Peyer's patch (tissue), 4 donors: Measurements from ENCODE around the gene FASTK. TPM values are rescaled to one million over a fixed set of nuclear protein-coding genes. Genes with fewer than 3 reads are reported as not detected.
"Not testable (repeated sequence)": the region's sequence is repeated elsewhere in the genome, so short reads cannot be mapped to it uniquely, and the experiment has no call there.

ENCODE experiments used
- DNase-seq, 3 donors: peaks; one replicate each; pipeline ENCODE4 v3.0.0-alpha.2; 2017 to 2019
- H3K27ac ChIP-seq, 4 donors: fragments of 200-600 bp; sonication (generic); one replicate each; pipeline ENCODE4 v1.5.1; 2016 to 2019
- H3K27me3 ChIP-seq, 2 donors: fragments of 200-600 bp; sonication (generic); one replicate each; pipeline ENCODE4 v1.5.1; 2019
- H3K36me3 ChIP-seq, 3 donors: fragments of 200-600 bp; sonication (generic); one replicate each; pipeline ENCODE4 v1.5.1; 2016 to 2019
- H3K4me1 ChIP-seq, 4 donors: fragments of 200-600 bp; sonication (generic); one replicate each; pipeline ENCODE4 v1.5.1; 2016 to 2019
- H3K4me3 ChIP-seq, 4 donors: fragments of 200-600 bp; sonication (generic); 1 replicate in 3 of 4; 2 replicates in 1 of 4; pipeline ENCODE4 v1.5.1; 2016 to 2019; ENCODE audit warnings: mild to moderate bottlenecking in 1 of 4
- H3K9me3 ChIP-seq, 4 donors: fragments of 200-600 bp; sonication (generic); one replicate each; pipeline ENCODE4 v1.5.1; 2016 to 2019; ENCODE audit warnings: mild to moderate bottlenecking in 1 of 4
- POLR2A ChIP-seq, 2 donors: fragments of 450-650 bp; IDR thresholded peaks; one replicate each; pipeline ENCODE4 v1.5.1; 2017; ENCODE audit warnings: antibody characterized with exemption in 2 of 2, mild to moderate bottlenecking in 2 of 2, moderate library complexity in 2 of 2
- total RNA-seq, 4 donors: library from RNA; depleted of rRNA; stranded (reverse); fragments of >200 nt; gene quantifications; one replicate each; pipeline ENCODE4 v1.1.0, GENCODE V29; 2016
- TF ChIP-seq, protein P1 (sequence below), 6 experiments: fragments of 450-650 bp in 4 of 6; fragments of 200-600 bp in 2 of 6; sonication (generic) in 1 of 6; IDR thresholded peaks; one replicate each; pipeline ENCODE4 v1.5.1; 2017 to 2019; ENCODE audit warnings: antibody characterized with exemption in 6 of 6, mild to moderate bottlenecking in 3 of 6, moderate library complexity in 1 of 6

Gene FASTK
- total RNA-seq, 4 donors from 2014 or later, result 99.0 to 239 (median 158) TPM

DNA sequence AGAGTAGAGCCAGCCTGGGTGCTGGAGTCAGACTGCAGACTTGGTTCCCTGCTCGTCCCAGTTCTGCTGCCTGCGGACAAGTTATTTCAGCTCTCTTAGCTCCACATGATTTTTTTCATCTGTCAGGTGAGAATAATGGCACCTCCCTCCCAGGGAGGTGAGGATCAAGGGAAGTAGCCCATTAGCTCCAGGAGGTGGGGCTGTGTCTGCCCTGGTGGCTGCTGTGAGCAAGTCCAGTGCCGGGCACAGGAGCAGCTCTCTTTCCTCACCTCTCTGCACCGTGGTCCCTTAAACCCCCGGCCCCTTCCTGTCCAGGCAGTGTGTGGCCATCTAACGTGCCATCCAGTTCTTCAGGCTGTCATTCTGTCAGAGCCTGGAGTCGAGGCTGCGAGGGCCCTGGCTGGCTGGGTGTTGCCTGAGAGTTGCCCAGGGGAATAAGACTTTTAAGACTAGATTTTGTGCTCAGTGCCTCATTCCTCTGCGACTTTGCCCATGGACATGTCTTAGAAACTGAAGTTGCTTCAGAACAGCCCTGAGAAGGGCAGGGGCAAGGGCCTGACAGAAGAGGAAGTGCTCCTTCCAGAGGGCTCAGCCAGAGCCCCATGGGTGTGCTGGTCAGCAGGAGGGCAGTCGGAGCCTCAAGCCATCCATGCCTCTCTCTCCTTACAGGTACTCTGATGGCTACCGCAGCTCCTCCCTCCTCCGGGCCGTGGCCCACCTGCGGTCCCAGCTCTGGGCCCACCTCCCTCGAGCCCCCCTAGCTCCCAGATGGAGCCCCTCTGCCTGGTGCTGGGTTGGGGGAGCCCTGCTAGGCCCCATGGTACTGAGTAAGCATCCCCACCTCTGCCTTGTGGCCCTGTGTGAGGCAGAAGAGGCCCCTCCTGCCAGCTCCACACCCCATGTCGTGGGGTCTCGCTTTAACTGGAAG, 47.4 kb downstream of the FASTK start:
- Histone ChIP-seq H3K36me3 (peaks cover 0 to 35% (median 0%) of the 10 kb centered on the region in 3 donors), H3K9me3 (no peaks in the 10 kb centered on the region), H3K27me3 (no peaks in the 10 kb centered on the region), H3K4me3 (no peak overlapping the region), H3K27ac (no peak overlapping the region), H3K4me1 (peaks cover 0 to 5% (median 3%) of the 10 kb centered on the region in 4 donors)
- DNase-seq, result no peak
- no peak for TF ChIP-seq POLR2A (IDR thresholded peaks at IDR 0.05)
- TF ChIP-seq, protein P1, sequence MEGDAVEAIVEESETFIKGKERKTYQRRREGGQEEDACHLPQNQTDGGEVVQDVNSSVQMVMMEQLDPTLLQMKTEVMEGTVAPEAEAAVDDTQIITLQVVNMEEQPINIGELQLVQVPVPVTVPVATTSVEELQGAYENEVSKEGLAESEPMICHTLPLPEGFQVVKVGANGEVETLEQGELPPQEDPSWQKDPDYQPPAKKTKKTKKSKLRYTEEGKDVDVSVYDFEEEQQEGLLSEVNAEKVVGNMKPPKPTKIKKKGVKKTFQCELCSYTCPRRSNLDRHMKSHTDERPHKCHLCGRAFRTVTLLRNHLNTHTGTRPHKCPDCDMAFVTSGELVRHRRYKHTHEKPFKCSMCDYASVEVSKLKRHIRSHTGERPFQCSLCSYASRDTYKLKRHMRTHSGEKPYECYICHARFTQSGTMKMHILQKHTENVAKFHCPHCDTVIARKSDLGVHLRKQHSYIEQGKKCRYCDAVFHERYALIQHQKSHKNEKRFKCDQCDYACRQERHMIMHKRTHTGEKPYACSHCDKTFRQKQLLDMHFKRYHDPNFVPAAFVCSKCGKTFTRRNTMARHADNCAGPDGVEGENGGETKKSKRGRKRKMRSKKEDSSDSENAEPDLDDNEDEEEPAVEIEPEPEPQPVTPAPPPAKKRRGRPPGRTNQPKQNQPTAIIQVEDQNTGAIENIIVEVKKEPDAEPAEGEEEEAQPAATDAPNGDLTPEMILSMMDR (IDR thresholded peaks at IDR 0.05), result no peak

DNA sequence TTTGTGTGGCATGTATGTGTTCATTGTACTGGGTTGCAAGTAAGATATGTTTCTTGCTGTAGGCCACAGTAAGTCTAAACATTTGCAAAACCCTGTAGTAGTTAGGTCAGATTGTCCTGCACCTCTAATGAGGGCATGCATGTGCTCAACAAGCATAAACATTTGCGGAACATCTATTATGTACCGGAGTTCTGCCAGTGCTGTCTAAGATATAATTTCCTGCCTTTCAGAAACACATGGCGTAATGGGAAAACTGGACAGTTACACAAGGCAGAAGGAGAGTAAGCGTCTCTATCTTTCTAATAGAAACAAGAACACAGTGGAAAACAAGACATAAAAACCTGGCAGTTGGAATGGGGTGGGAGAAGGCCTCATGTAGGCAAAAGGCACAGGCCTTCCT, 49.6 kb downstream of the FASTK start:
- no peak overlapping the region for H3K4me3 ChIP-seq
- peaks cover 0 to 22% (median 0%) of the 10 kb centered on the region in 3 donors for H3K36me3 ChIP-seq
- H3K9me3 ChIP-seq, result no peaks in the 10 kb centered on the region
- TF ChIP-seq POLR2A (IDR thresholded peaks at IDR 0.05), result no peak
- TF ChIP-seq, protein P1 (IDR thresholded peaks at IDR 0.05), result no peak
- H3K27me3 ChIP-seq, result no peaks in the 10 kb centered on the region
- DNase-seq, result no peak
- H3K27ac ChIP-seq, result peak overlapping the region in 1 of 4 donors; percentile 16
- peaks cover 0 to 10% (median 3%) of the 10 kb centered on the region in 4 donors for H3K4me1 ChIP-seq

DNA sequence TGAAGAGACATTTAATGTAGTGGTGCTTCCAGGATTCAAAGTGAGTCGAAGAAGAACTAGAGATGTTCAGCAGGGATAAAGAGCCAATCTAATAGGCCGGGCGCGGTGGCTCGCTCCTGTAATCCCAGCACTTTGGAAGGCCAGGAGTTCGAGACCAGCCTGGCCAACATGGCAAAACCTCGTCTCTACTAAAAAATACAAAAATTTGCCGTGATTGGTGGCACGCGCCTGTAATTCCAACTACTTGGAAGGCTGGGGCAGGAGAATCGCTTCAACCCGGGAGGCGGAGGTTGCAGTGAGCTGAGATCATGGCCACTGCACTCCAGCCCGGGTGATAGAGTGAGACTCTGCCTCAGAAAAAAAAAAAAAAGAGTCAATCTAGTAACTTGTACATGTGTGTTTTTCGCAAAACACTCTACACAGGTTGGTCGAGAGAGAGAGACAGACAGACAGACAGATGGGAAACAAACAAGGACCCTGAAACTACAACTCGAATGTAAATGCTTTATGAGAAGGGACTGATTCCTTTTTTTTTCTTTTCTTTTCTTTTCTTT, 51.6 kb downstream of the FASTK start:
- Histone ChIP-seq H3K4me3 (peak overlapping the region; percentile 62 to 94 (median 76)), H3K9me3 (no peaks in the 10 kb centered on the region), H3K4me1 (peaks cover 0 to 10% (median 3%) of the 10 kb centered on the region in 4 donors), H3K27ac (peak overlapping the region; percentile 76 to 92 (median 85)), H3K36me3 (peaks cover 0 to 3% (median 0%) of the 10 kb centered on the region in 3 donors), H3K27me3 (no peaks in the 10 kb centered on the region)
- TF ChIP-seq POLR2A (IDR thresholded peaks at IDR 0.05), result no peak
- TF ChIP-seq, protein P1 (IDR thresholded peaks at IDR 0.05), result no peak
- DNase-seq, result no peak

DNA sequence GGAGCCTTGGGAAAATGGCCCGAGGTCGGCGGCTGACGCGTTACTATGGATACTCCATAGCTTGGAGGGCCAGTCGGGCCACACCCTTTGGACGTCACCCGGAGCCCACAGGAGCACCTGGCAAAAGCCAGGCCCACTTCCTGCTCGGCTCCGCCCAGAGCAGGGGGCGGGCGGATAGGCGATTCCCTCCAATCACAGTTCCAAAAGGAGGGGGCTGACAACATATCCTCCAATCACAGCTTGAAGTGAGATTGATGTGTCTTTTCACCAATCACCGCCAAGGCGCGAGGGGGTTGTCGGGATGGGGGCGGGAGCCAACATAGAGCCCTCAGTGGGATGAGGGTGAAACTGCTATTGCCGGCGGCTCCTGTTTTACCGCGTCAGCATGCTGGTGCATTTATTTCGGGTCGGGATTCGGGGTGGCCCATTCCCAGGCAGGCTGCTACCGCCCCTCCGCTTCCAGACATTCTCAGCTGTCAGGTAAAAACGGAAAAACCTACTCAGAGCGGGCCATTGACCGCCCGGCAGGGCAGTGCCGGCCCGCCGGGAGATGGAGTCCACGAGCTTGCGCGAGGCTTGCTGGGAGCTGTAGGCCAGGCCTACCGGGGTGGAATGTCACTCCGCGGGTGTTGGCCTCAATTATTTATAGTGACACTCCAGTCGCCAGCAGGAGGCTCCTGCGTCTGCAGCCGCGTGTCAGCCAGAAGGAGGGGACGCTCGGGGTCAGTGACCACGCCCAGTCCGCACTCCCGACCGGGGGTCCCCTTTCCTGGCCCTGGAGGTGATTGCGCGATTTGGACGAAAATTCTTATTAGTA, 52.3 kb downstream of the FASTK start, which contains the start of gene ABCB8:
TSS of gene ABCB8 (plus strand) at position 320 of the 817 bp plus-strand sequence. CDS start at position 386, 66 bp downstream.
- no peaks in the 10 kb centered on the region for H3K36me3 ChIP-seq
- DNase-seq, result peak; percentile 97 to 100 (median 98)
- peak within 1 kb of the TSS; percentile 76 to 92 (median 85) for H3K27ac ChIP-seq
- H3K4me3 ChIP-seq, result peak within 1 kb of the TSS; percentile 62 to 94 (median 76)
- no peaks in the 10 kb centered on the region for H3K27me3 ChIP-seq
- no peaks in the 10 kb centered on the region for H3K9me3 ChIP-seq
- TF ChIP-seq POLR2A (IDR thresholded peaks at IDR 0.05), result peak; percentile 46 to 66
- TF ChIP-seq, protein P1 (IDR thresholded peaks at IDR 0.05), result peak in 5 of 6 experiments; percentile 36 to 76 (median 66)
- peaks cover 0 to 10% (median 3%) of the 10 kb centered on the region in 4 donors for H3K4me1 ChIP-seq

DNA sequence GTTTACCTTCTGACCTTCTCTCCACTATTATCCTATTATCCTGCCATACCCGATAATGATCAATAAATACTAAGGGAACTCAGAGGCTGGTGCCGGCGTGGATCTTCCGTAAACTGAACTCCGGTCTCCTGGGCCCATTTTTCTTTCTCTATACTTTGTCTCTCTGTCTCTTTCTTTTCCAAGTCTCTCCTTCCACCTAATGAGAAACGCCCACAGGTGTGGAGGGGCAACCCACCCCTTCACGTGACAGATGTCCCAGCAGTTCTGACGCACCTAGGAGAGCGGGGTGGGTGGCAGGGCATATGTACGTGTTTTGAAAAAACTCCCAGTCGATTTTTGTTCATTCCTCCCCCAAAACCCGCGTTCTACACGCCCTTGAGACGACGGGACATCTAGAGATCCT, 52.9 kb downstream of the FASTK start:
- H3K9me3 ChIP-seq, DNase-seq, H3K36me3 ChIP-seq, H3K4me1 ChIP-seq, H3K27me3 ChIP-seq: not testable (repeated sequence)
- Histone ChIP-seq H3K4me3 (peak overlapping the region; percentile 62 to 94 (median 76)), H3K27ac (peak overlapping the region; percentile 76 to 92 (median 85))

DNA sequence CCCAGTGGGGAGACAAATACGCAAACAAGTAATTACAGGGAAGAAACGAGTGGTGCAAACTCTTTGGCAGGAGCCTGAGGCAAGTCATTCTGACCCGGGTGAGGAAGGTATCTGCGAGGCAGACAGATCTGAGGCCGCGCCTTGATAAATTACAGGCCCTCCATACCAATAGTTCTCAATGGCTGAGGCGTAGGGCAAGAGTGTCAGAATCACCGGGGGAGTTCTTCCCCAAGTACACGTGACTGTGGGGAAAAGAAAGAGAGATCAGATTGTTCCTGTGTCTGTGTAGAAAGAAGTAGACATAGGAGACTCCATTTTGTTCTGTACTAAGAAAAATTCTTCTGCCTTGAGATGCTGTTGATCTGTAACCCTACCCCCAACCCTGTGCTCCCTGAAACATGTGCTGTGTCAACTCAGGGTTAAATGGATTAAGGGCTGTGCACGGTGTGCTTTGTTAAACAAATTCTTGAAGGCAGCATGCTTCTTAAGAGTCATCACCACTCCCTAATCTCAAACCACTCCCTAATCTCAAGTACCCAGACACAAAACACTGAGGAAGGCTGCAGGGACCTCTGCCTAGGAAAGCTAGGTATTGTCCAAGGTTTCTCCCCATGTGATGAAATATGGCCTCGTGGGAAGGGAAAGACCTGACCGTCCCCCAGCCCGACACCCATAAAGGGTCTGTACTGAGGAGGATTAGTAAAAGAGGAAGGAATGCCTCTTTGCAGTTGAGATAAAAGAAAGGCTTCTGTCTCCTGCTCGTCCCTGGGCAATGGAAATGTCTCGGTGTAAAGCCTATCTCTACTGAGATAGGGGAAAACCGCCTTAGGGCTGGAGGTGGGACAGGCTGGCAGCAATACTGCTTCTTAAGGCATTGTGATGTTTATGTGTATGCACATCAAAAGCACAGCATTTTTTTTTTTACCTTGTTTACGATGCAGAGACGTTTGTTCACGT, 53.6 kb downstream of the FASTK start:
- not testable (repeated sequence) for H3K27me3 ChIP-seq, H3K9me3 ChIP-seq, DNase-seq, H3K36me3 ChIP-seq, H3K4me1 ChIP-seq
- peak overlapping the region in 3 of 4 donors; percentile 76 to 92 (median 80) for H3K27ac ChIP-seq
- peak overlapping the region in 1 of 4 donors; percentile 62 for H3K4me3 ChIP-seq
